B cell (primary cell): Measurements from ENCODE around the gene NOL4L. TPM values are rescaled to one million over a fixed set of nuclear protein-coding genes. Genes with fewer than 3 reads are reported as not detected.

Experiments
- ATAC-seq: fragments of 200-7000 bp; cut with Tn5 transposase; one replicate; pipeline ENCODE4 v1.10.0; 2021; ENCODE audit warnings: low read depth, mild to moderate bottlenecking, moderate number of reproducible peaks, moderate library complexity
- CTCF ChIA-PET: fragments of 350-600 bp; sonication (Branson Sonifier 250); formaldehyde crosslinking; loops from one replicate; lab custom pipeline; 2021; ENCODE audit warnings: antibody characterized with exemption, inconsistent platforms; lab: Charles Lee
- POLR2A ChIA-PET: fragments of 350-600 bp; sonication (Branson Sonifier 250); formaldehyde crosslinking; loops from one replicate; lab custom pipeline; 2021; ENCODE audit warnings: antibody characterized with exemption; lab: Charles Lee
- DNase-seq: peaks from one replicate; pipeline ENCODE4 v3.0.0; 2013
- H2AFZ ChIP-seq: 2 replicates; pipeline ENCODE4 v1.6.1; 2012; ENCODE audit warnings: mild to moderate bottlenecking, low read depth, low read length; ENCODE audit not compliant: insufficient read depth, poor library complexity, severe bottlenecking
- H3K27ac ChIP-seq, 2 donors: 1 replicate in 1 of 2; 2 replicates in 1 of 2; pipeline ENCODE4 v1.5.1; 2012 to 2013; ENCODE audit warnings: low read length in 2 of 2, mild to moderate bottlenecking in 2 of 2, moderate library complexity in 1 of 2
- H3K27me3 ChIP-seq, 4 experiments: fragments of 200-600 bp in 1 of 4; sonication (generic) in 1 of 4; replicated peaks in 1 of 4; 1 replicate in 2 of 4; 2 replicates in 2 of 4; pipeline versions ENCODE4 v1.6.1 to v1.7.0; 2013 to 2016; ENCODE audit warnings: low read length in 3 of 4, mild to moderate bottlenecking in 2 of 4, mixed read lengths in 1 of 4, moderate library complexity in 1 of 4; ENCODE audit not compliant: insufficient read depth in 4 of 4, control insufficient read depth in 3 of 4; ENCODE audit errors: control extremely low read depth in 1 of 4
- H3K36me3 ChIP-seq, 2 experiments: replicated peaks in 1 of 2; 1 replicate in 1 of 2; 2 replicates in 1 of 2; pipeline versions ENCODE4 v1.6.1 to v1.7.1; 2013; ENCODE audit warnings: low read length in 1 of 2; ENCODE audit not compliant: insufficient read depth in 2 of 2, control insufficient read depth in 1 of 2; ENCODE audit errors: control extremely low read depth in 1 of 2, extremely low read depth in 1 of 2
- H3K4me1 ChIP-seq, 2 donors: fragments of 200-600 bp in 1 of 2; sonication (generic) in 1 of 2; 1 replicate in 1 of 2; 2 replicates in 1 of 2; pipeline versions ENCODE4 v1.5.1 to v1.6.1; 2013 to 2017; ENCODE audit warnings: low read length in 2 of 2; ENCODE audit not compliant: control insufficient read depth in 2 of 2, insufficient read depth in 2 of 2
- H3K4me2 ChIP-seq: replicated peaks from 2 replicates; pipeline ENCODE3; 2012; ENCODE audit warnings: mild to moderate bottlenecking, low read depth, low read length; ENCODE audit not compliant: poor library complexity, severe bottlenecking
- H3K4me3 ChIP-seq, 5 experiments: fragments of 200-600 bp in 1 of 5; sonication (generic) in 1 of 5; 1 replicate in 3 of 5; 2 replicates in 2 of 5; pipeline versions ENCODE4 v1.5.1 to v1.7.0; 2011 to 2016; ENCODE audit warnings: low read length in 4 of 5, mild to moderate bottlenecking in 4 of 5, low read depth in 2 of 5, control low read depth in 1 of 5, moderate library complexity in 1 of 5; ENCODE audit not compliant: insufficient read depth in 1 of 5; ENCODE audit errors: control extremely low read depth in 1 of 5, extremely low read depth in 1 of 5
- H3K79me2 ChIP-seq: fragments of 200-600 bp; sonication (generic); one replicate; pipeline ENCODE4 v1.6.0; 2016; ENCODE audit warnings: low read length; ENCODE audit not compliant: control insufficient read depth, insufficient read depth
- H3K9ac ChIP-seq: fragments of 200-600 bp; sonication (generic); 2 replicates; pipeline ENCODE4 v1.6.1; 2017; ENCODE audit warnings: mild to moderate bottlenecking, low read length, moderate library complexity
- H3K9me3 ChIP-seq, 3 donors: one replicate each; pipeline versions ENCODE4 v1.6.1 to v1.7.1; 2013; ENCODE audit warnings: low read length in 2 of 3; ENCODE audit not compliant: control insufficient read depth in 2 of 3, insufficient read depth in 1 of 3; ENCODE audit errors: control extremely low read depth in 1 of 3
- H4K20me1 ChIP-seq: 2 replicates; pipeline ENCODE4 v1.6.0; 2012; ENCODE audit warnings: mild to moderate bottlenecking, low read length; ENCODE audit not compliant: insufficient read depth, control insufficient read depth, poor library complexity, severe bottlenecking
- H3K27ac Mint-ChIP-seq: one replicate; pipeline ENCODE4 v1.8.0; 2021; ENCODE audit warnings: mixed read lengths
- H3K27me3 Mint-ChIP-seq: one replicate; pipeline ENCODE4 v1.8.0; 2021; ENCODE audit warnings: mixed read lengths
- H3K4me1 Mint-ChIP-seq: one replicate; pipeline ENCODE4 v1.8.0; 2021; ENCODE audit warnings: mixed read lengths
- H3K4me3 Mint-ChIP-seq: one replicate; pipeline ENCODE4 v1.8.0; 2021; ENCODE audit warnings: mixed read lengths
- H3K9me3 Mint-ChIP-seq: one replicate; pipeline ENCODE4 v1.8.0; 2022; ENCODE audit warnings: mixed read lengths; ENCODE audit not compliant: insufficient read depth
- CTCF ChIP-seq: fragments of 200-600 bp; IDR thresholded peaks from one replicate; pipeline ENCODE4 v1.8.0; 2022; ENCODE audit warnings: antibody characterized with exemption, mild to moderate bottlenecking
- EZH2 ChIP-seq: IDR thresholded peaks from 2 replicates; pipeline ENCODE4 v1.6.1; 2012; ENCODE audit warnings: borderline replicate concordance, low read depth, mild to moderate bottlenecking, moderate library complexity, low read length; ENCODE audit not compliant: insufficient read depth, poor library complexity, severe bottlenecking
- WGBS: methylation state at CpG from one replicate; pipeline ENCODE4 v1.1.5; 2013; ENCODE audit warnings: missing lambda C conversion rate; ENCODE audit not compliant: insufficient coverage; 5-methylcytosine and 5-hydroxymethylcytosine counted together
- intact Hi-C: fragments of 100-400 bp; cut with micrococcal nuclease; formaldehyde crosslinking; loops from one replicate; pipeline ENCODE4 v1.10.0; 2022
- polyA plus RNA-seq: library from polyadenylated mRNA; depleted of rRNA; stranded (reverse); fragments of >200 nt; gene quantifications from 2 replicates; pipeline ENCODE4 v1.2.3, GENCODE V29; 2012
- total RNA-seq, 2 donors: library from RNA; stranded (reverse); fragments of 120-200 nt in 1 of 2; gene quantifications; 1 replicate in 1 of 2; 2 replicates in 1 of 2; pipeline versions ENCODE4 v1.2.3 to v1.2.4, GENCODE V29; 2013 to 2022

Gene NOL4L
- total and polyA plus RNA-seq, 2 donors (not counting 1 experiment from before 2014, with no cell fraction given), result 6.5 to 7.9 TPM

- intact Hi-C loops, result no loop called here
- no peak overlapping the region for H2AFZ ChIP-seq
- no peaks in the 10 kb centered on the region for H3K36me3 ChIP-seq
- Mint-ChIP-seq H3K27ac (no peak overlapping the region), H3K4me1 (peaks cover 26% of the 10 kb centered on the region), H3K4me3 (no peak overlapping the region), H3K9me3 (no peaks in the 10 kb centered on the region), H3K27me3 (peaks cover 18% of the 10 kb centered on the region)
- POLR2A ChIA-PET, result no interaction called here
- no peaks in the 10 kb centered on the region for H3K9me3 ChIP-seq
- H3K4me1 ChIP-seq, result peaks cover 11 to 26% of the 10 kb centered on the region in 2 donors
- no peaks in the 10 kb centered on the region for H3K79me2 ChIP-seq
- DNase-seq (no peak), ATAC-seq (no peak)
- CTCF ChIA-PET, result no interaction called here
- H3K27ac ChIP-seq, result no peak overlapping the region
- TF ChIP-seq EZH2 (no peak), CTCF (no peak)
- no peak overlapping the region for H3K4me2 ChIP-seq
- H3K9ac ChIP-seq, result no peak overlapping the region
- peaks cover 0 to 7% (median 0%) of the 10 kb centered on the region in 4 experiments for H3K27me3 ChIP-seq
- 89% methylated on average over 8 of the region's 8 CpGs for WGBS
- no peaks in the 10 kb centered on the region for H4K20me1 ChIP-seq
- H3K4me3 ChIP-seq, result no peak overlapping the region
Measured at GRCh38 chr20:32607324-32607723, 22.2 kb upstream of the NOL4L start.

GRCh38 chr20:32606790-32607189 is 21.7 kb upstream of the NOL4L start:
- H4K20me1 ChIP-seq, result no peaks in the 10 kb centered on the region
- DNase-seq (no peak), ATAC-seq (no peak)
- no peak overlapping the region for H3K4me2 ChIP-seq
- H3K4me3 ChIP-seq, result no peak overlapping the region
- H3K27ac ChIP-seq, result no peak overlapping the region
- no peak for TF ChIP-seq EZH2
- TF ChIP-seq CTCF, result no peak
- no peaks in the 10 kb centered on the region for H3K36me3 ChIP-seq
- no peaks in the 10 kb centered on the region for H3K9me3 Mint-ChIP-seq
- CTCF ChIA-PET, result no interaction called here
- peaks cover 17% of the 10 kb centered on the region for H3K27me3 Mint-ChIP-seq
- no peak overlapping the region for H2AFZ ChIP-seq
- POLR2A ChIA-PET, result no interaction called here
- peaks cover 31% of the 10 kb centered on the region for H3K4me1 Mint-ChIP-seq
- peaks cover 12 to 30% of the 10 kb centered on the region in 2 donors for H3K4me1 ChIP-seq
- no peaks in the 10 kb centered on the region for H3K9me3 ChIP-seq
- H3K4me3 Mint-ChIP-seq, result no peak overlapping the region
- no peaks in the 10 kb centered on the region for H3K79me2 ChIP-seq
- intact Hi-C loops, result no loop called here
- 100% methylated on average over 1 of the region's 1 CpG for WGBS
- H3K9ac ChIP-seq, result no peak overlapping the region
- H3K27me3 ChIP-seq, result peaks cover 0 to 7% (median 0%) of the 10 kb centered on the region in 4 experiments
- no peak overlapping the region for H3K27ac Mint-ChIP-seq
